Activated CD4-positive, CD25-positive, alpha-beta regulatory T cell treated with anti-CD3 and anti-CD28 coated beads, Interleukin-2, amount 50 U/mL, for 24 hours (primary cell): ENCODE measurements around the gene FAM229A.

ENCODE experiments used
- ATAC-seq, 2 donors: fragments of 150-1000 bp; cut with Tn5 transposase; one replicate each; pipeline ENCODE4 v1.10.0; 2021; ENCODE audit warnings: mild to moderate bottlenecking in 1 of 2, moderate library complexity in 1 of 2

Gene FAM229A

GRCh38 chr1:32346532-32347157, 15.6 kb downstream of the FAM229A start:
- no peak for ATAC-seq

GRCh38 chr1:32345289-32345827, 16.9 kb downstream of the FAM229A start:
- no peak for ATAC-seq

GRCh38 chr1:32342704-32343103, 19.6 kb downstream of the FAM229A start:
- no peak for ATAC-seq

- no peak for ATAC-seq
These were observed 20.3 kb downstream of the FAM229A start for GRCh38 chr1:32341971-32342370.

- no peak for ATAC-seq
These were observed 21.0 kb downstream of the FAM229A start for GRCh38 chr1:32341186-32341757.

- ATAC-seq = peak; percentile 78 to 82
These were observed 22.8 kb downstream of the FAM229A start for GRCh38 chr1:32339363-32339978.

GRCh38 chr1:32338637-32339145, 23.6 kb downstream of the FAM229A start:
- no peak for ATAC-seq

- ATAC-seq = no peak
These were observed 24.2 kb downstream of the FAM229A start for GRCh38 chr1:32337855-32338636.

- peak; percentile 19 to 31 for ATAC-seq
These were observed 25.2 kb downstream of the FAM229A start for GRCh38 chr1:32336963-32337675.

- ATAC-seq = no peak
These were observed 25.7 kb downstream of the FAM229A start for GRCh38 chr1:32336591-32336932.

- ATAC-seq = peak; percentile 55 to 57
These were observed 26.3 kb downstream of the FAM229A start, which contains the start of gene MARCKSL1 for GRCh38 chr1:32335790-32336590. MARCKSL1 (minus strand) TSS chr1:32336233; CDS start chr1:32336033, 200 bp downstream.

- peak; percentile 4 to 5 for ATAC-seq
These were observed 26.8 kb downstream of the FAM229A start for GRCh38 chr1:32335535-32335789.

- peak; percentile 32 to 41 for ATAC-seq
These were observed 27.3 kb downstream of the FAM229A start for GRCh38 chr1:32334864-32335534.

- no peak for ATAC-seq
These were observed 27.9 kb downstream of the FAM229A start for GRCh38 chr1:32334274-32334861.

- ATAC-seq = no peak
These were observed 28.9 kb downstream of the FAM229A start for GRCh38 chr1:32333251-32333963.

GRCh38 chr1:32332290-32333079, 29.8 kb downstream of the FAM229A start:
- ATAC-seq = no peak

- no peak for ATAC-seq
These were observed 30.7 kb downstream of the FAM229A start for GRCh38 chr1:32331549-32331948.

GRCh38 chr1:32330558-32331151, 31.6 kb downstream of the FAM229A start:
- ATAC-seq = no peak
